H54 (cell line): ENCODE data around the gene HOXD11.
A peak's percentile ranks its signal among the peaks of the same experiment; 100 is the strongest.

Experiments used
- DNase-seq: peaks from one replicate; pipeline ENCODE4 v3.0.0; 2011; ENCODE audit warnings: low spot score, mixed read lengths; ENCODE audit not compliant: insufficient read length
- FAIRE-seq: peaks from 3 replicates; lab custom pipeline; 2011; peaks lifted over from hg19 to GRCh38; lab: Jason Lieb, UNC
- POLR2A ChIP-seq: IDR thresholded peaks from 2 replicates; pipeline ENCODE4 v1.6.1; 2011; ENCODE audit warnings: low read depth, mild to moderate bottlenecking, low read length

Gene HOXD11

DNA sequence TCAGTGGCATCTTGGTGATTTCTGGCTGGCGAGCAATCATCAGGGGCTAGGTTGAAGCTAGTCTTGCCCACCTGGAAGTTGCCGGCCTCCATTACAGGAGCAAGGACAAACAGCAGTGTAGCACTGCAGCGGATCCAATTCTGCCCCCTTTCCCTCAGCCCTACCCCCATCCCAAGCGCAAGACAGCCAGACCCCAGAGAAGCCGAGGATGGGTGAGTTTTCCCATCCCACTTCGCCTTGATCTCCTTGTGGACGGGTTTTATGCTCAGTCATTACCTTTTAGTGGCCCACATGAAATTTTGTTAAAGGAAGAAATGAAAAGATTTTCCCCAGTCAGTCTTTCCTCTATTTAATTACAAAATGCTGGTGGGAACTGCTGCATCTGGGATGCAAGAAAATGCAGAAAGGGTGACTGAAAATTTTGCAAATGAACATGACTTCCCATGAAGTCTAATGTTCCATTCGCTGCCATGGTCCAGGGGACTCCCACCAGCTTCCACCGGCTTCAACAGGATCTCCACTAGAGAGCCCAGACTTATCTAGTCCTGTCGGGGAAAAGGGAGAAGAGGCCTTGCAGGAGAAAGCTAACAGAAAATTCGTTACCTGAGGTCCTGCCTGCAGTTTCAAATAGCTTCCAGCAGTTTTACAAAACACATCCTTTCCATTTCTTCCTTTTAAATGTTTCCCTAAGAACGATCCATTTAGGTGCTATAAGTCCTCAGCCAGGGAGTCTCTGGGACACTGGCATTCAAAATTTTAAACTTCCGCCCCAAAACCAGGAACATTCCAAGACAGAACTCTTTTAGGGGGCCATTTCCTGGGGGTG is 13.5 kb downstream of the HOXD11 start:
- DNase-seq, result no peak
- FAIRE-seq, result no peak
- TF ChIP-seq POLR2A, result no peak

DNA sequence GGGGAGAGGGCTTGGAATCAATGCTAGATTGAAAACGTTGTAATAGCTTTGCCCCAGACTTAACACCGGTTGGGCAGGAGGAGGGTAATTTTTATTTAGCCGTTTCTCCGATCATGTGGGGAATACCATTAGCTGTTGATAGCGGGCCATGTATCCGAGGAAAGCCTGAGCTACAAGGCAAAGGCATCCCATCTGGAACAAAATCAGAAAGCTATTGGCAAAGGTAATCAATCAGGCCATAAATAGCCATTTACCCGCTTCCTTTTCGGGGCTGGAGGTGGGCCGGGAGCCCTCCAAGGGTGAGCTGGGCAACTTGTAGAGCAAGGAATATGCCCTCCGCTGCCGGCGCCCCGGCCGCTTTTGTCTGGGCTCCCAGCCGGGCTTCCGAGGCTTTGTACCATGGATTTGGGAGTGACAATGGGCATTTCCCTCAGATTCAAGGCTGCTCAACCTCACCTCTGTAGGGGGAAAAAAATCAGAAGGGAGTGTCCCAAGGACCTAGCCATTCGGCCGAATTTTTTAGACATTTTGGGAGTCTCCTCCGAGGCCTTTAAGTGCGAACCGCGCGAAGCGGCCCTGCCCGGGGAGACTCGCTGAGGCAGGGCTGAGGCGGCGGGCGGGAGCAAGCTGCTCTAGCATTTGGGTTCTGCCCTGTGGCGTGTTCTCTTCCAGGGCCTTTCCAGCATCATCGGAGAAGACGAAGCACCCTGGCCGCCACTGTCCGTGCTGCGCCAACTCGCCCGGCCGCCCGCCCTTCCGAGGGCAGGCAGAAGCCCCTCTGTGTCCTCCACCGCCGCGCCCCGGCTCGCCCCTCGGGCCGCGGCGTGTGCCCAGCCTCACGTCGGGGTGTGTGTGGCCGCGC is 14.3 kb downstream of the HOXD11 start:
- no peak for DNase-seq
- no peak for FAIRE-seq
- TF ChIP-seq POLR2A, result no peak

DNA sequence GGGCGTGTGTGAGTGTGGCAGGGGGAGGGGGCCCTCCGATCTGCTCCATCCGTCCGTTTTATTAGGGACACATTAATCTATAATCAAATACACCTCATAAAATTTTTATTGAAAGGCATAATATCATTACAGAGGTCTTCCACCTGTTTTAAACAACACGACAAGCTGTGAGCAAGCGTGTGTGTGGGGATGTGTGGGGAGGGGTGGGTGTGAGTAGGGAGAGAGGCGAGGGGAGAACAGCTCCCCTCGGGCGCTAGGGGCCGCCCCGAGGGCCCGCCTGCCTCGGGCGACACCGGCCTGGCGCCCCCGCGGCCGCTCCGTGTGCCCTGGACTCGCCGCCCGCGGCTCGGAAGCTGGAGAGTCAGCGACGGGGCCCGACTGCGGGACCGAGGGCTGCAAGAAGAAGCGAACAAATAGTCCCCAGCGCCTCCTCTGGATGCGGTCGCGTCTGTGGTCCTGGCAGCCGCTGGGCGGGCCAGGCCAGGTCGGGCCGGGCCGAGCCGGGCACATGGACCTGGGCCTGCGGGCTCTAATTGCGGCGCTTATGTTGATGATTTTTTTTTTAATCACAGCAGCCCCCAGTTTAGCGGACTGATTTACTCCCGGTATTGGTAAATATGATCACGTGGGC is 15.1 kb downstream of the HOXD11 start:
- TF ChIP-seq POLR2A, result no peak
- FAIRE-seq, result no peak

DNA sequence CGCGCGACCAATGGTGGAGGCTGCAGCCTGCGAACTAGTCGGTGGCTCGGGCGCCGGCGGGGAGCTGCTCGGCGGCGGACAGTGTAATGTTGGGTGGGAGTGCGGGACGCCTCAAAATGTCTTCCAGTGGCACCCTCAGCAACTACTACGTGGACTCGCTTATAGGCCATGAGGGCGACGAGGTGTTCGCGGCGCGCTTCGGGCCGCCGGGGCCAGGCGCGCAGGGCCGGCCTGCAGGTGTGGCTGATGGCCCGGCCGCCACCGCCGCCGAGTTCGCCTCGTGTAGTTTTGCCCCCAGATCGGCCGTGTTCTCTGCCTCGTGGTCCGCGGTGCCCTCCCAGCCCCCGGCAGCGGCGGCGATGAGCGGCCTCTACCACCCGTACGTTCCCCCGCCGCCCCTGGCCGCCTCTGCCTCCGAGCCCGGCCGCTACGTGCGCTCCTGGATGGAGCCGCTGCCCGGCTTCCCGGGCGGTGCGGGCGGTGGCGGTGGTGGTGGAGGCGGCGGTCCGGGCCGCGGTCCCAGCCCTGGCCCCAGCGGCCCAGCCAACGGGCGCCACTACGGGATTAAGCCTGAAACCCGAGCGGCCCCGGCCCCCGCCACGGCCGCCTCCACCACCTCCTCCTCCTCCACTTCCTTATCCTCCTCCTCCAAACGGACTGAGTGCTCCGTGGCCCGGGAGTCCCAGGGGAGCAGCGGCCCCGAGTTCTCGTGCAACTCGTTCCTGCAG is 15.8 kb downstream of the HOXD11 start, which contains the start of gene HOXD9:
HOXD9 (plus strand) TSS at position 37 of the 728 bp plus-strand sequence; CDS start at position 87, 50 bp downstream.
- FAIRE-seq, result no peak
- no peak for TF ChIP-seq POLR2A
- DNase-seq, result no peak

More for the DNA sequence above, 15.1 kb downstream of the HOXD11 start:
- no peak for DNase-seq

DNA sequence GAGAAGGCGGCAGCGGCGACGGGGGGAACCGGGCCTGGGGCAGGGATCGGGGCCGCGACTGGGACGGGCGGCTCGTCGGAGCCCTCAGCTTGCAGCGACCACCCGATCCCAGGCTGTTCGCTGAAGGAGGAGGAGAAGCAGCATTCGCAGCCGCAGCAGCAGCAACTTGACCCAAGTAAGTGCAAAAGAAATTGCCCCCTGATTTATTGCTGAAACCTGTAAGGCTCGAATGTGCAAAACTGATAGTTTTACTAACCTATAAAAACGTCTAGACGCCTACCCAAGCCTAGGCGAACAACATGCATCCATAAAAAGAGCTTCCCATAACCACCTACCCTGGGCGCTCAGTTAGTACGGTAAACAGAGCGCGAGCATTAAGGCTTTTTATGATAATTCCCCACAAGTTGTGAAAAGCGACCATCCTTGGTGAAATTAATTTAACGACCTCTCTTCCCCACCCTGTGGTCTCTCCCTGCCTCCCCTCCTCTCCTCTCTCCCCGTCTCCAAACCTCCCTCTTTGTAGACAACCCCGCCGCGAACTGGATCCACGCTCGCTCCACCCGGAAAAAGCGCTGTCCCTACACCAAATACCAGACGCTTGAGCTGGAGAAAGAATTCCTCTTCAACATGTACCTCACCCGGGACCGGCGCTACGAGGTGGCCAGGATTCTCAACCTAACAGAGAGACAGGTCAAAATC is 16.5 kb downstream of the HOXD11 start:
- no peak for TF ChIP-seq POLR2A
- DNase-seq, result no peak
- no peak for FAIRE-seq

DNA sequence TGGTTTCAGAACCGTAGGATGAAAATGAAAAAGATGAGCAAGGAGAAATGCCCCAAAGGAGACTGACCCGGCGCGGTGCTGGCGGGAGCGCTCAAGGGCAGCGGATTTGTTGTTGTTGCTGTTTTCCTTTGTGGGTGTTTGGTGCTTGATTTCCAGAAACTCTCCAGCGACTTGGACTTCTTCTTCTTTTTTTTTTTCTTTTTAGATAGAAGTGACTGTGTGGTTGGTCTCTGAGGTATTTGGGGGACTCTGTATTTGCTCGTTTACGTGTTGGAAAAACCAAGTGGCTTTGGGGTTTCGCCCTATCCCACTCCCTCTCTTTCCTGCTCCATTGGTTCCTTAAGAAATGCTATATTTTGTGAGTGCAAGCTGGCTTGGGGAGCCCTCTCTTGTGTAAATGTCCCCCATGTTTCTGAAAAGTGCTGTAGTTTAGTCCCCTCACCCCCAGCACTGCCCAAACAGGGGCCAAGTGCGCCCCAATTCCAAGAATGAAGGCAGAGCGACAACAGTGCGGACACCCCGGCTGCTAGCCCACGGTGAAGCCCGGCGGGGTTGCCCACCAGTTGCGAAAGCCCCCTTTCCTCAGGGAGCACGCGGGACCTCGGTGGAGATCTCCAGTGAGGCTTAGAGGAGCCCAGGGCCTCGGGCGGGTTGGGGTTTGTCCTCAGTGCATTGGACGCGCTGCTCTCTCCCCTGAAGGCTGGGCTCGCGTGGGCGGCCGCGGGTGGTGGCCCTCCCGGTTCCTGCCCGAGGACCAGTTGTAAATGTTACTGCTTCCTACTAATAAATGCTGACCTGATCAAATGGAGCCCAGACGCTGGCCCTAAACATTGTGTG is 17.2 kb downstream of the HOXD11 start:
- DNase-seq, result no peak
- no peak for TF ChIP-seq POLR2A
- FAIRE-seq, result no peak

DNA sequence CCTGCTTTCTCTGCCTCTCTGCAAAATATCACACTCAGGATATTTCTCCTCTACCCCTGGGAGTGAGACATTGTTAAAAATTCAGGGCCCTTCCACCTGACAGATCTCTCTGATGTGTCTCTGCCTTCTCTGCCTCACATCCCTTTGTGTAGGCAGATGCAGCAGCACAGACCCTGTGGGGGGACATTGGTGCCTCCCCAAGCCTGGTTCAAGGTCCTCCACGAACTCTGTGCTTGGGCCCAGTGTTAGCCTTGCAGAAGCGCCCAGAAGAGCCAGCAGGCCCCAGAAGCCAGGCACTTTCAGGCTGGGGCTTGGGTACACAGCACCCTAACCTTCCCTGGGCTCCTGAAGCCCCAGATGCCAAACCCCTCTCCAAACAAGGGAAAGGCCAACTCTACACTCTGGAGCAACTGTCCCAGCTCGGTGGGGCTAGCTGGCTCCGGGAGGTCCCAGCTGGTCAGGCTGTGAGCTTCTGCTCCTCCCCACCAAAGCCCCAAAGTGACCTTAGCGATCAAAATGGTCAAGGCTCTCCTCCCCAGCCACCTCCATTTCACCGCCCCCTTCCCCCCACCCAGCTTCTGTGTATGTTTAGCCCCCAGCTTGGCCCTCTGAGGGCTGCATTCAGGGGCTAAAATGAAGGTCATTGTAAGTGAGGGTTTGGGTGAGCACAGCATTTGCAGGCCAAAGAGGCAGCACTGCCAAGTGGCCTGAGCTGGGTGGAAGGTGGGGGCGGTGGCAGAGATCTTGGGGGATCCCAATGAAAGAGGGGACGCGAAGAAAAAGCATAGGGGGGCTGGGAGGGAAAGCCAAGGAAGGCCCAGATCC is 18.1 kb downstream of the HOXD11 start:
- DNase-seq (no peak), FAIRE-seq (no peak)

DNA sequence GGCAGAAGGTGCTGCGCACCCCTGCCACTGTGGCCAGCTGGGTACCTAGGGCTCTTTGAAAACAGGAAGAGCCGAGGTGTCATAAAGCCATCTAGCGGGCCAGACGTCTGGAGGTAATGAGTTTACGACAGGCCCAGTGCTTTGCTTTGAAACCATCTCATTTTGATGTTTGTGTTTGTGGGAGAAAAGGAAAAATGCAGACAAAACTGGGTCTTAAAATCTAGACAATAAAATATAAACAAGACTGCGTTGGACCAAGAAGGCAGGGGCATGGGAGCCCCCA is 18.6 kb downstream of the HOXD11 start:
- DNase-seq (no peak), FAIRE-seq (no peak)
- TF ChIP-seq POLR2A, result no peak

More for the DNA sequence above, 18.1 kb downstream of the HOXD11 start:
- no peak for TF ChIP-seq POLR2A

DNA sequence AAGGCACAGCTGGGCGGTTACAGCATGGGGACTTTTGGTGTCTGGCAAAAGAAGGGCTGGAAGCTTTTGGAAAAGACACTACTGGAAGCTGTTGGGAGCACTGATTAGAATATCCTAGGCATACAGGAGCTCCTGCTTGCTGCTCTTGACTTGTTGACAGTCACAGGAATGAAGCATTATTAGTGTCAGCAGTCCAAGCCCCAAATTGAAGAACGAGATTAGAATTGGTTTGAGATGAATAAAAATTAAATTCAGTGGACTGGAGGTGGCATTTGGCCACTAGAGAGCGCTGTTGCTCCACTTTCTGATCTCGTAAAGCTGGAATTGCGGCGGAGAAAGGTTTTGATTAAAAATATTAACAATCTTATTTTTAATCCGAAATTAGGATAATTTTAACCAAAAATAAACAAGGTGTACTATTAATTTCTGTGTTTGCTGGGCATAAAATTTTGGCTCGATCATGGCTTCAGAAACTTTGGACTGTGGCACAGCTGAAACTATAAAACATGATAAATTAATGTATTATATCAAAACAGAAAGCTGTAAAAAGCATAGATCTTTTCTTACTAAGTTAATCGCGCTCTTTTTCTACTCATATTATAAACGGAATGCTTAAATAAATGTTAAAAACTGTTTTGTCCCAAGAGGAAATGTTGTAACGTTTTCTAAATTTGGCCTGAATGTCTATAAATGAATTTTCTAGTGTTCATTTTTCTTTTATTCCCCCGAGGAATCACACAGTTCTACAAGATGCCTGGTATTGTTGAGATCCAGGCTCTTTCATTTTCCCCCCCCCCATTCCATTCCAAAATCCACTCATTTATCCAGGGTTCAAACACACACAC is 20.1 kb downstream of the HOXD11 start:
- DNase-seq, result no peak
- no peak for TF ChIP-seq POLR2A
- peak; percentile 82 for FAIRE-seq

DNA sequence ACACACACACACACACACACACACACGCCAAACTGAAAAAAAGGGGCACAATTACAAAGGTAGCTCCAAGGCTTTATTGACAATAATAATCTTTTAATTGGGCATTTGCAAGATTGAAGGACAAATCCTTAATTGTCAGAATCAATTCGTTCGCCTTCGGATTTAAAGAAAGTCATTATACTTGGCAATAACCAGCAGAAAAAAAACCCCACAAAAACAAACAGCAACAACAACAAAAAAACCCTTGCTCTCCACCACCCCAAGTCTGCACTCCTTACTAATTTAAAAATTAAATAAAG is 20.6 kb downstream of the HOXD11 start:
- DNase-seq (no peak), FAIRE-seq (no peak)
- no peak for TF ChIP-seq POLR2A
